Esophagus muscularis mucosa (tissue), 4 donors: ENCODE measurements around the gene SMIM29.

ENCODE experiments used
- CTCF ChIP-seq, 3 experiments: fragments of 200-600 bp in 2 of 3; fragments of 450-650 bp in 1 of 3; sonication (generic) in 2 of 3; IDR thresholded peaks; one replicate each; pipeline ENCODE4 v1.5.1; 2017 to 2019; ENCODE audit warnings: antibody characterized with exemption in 3 of 3, mild to moderate bottlenecking in 2 of 3, moderate library complexity in 1 of 3
- EP300 ChIP-seq: sonication (generic); formaldehyde crosslinking; IDR thresholded peaks from one replicate; pipeline ENCODE4 v1.6.1; 2017; ENCODE audit warnings: antibody characterized with exemption
- POLR2A ChIP-seq: fragments of 450-650 bp; IDR thresholded peaks from one replicate; pipeline ENCODE4 v1.6.1; 2017; ENCODE audit warnings: antibody characterized with exemption, moderate library complexity, mild to moderate bottlenecking, low read depth
- POLR2AphosphoS5 ChIP-seq, 2 donors: sonication (generic); formaldehyde crosslinking; IDR thresholded peaks; one replicate each; pipeline ENCODE4 v1.6.1; 2017; ENCODE audit warnings: antibody characterized with exemption in 2 of 2

GRCh38 chr6:34218691-34219090 lies 30.1 kb downstream of the SMIM29 start:
- TF ChIP-seq CTCF (IDR thresholded peaks at IDR 0.05) = no peak
- TF ChIP-seq POLR2A = no peak
- TF ChIP-seq POLR2AphosphoS5 (IDR thresholded peaks at IDR 0.05) = no peak
- TF ChIP-seq EP300 = no peak
